HUDEP-2 (cell line): ENCODE results near the gene HK2.
"Not testable (repeated sequence)": the region's sequence is repeated elsewhere in the genome, so short reads cannot be mapped to it uniquely, and the experiment has no call there.

Experiments
- DNase-seq, 76 experiments: peaks; one replicate each; lab custom pipeline; 2025; ENCODE audit not compliant: unreplicated experiment in 76 of 76; lab: John Stamatoyannopoulos, UW

HK2 gene

GRCh38 chr2:74876081-74876886, 42.4 kb downstream of the HK2 start:
- peak in 34 of 76 experiments; percentile 2 to 67 (median 36) for DNase-seq

- DNase-seq, result no peak
These were observed 43.4 kb downstream of the HK2 start for GRCh38 chr2:74877376-74877775.

GRCh38 chr2:74877781-74878433, 44.0 kb downstream of the HK2 start:
- no peak for DNase-seq

GRCh38 chr2:74878551-74878950, 44.6 kb downstream of the HK2 start:
- DNase-seq, result no peak

GRCh38 chr2:74880054-74880728, 46.3 kb downstream of the HK2 start:
- no peak for DNase-seq

GRCh38 chr2:74881176-74881575, 47.2 kb downstream of the HK2 start:
- DNase-seq, result no peak

GRCh38 chr2:74881626-74882298, 47.8 kb downstream of the HK2 start:
- DNase-seq, result no peak

GRCh38 chr2:74882299-74882687, 48.4 kb downstream of the HK2 start:
- DNase-seq, result no peak

GRCh38 chr2:74883011-74883410, 49.1 kb downstream of the HK2 start:
- no peak for DNase-seq

- no peak for DNase-seq
These were observed 50.3 kb downstream of the HK2 start for GRCh38 chr2:74884118-74884762.

GRCh38 chr2:74884866-74885265, 50.9 kb downstream of the HK2 start:
- no peak for DNase-seq

- DNase-seq, result no peak
These were observed 52.3 kb downstream of the HK2 start for GRCh38 chr2:74886251-74886650.

- no peak for DNase-seq
These were observed 52.9 kb downstream of the HK2 start for GRCh38 chr2:74886811-74887210.

GRCh38 chr2:74887445-74887951, 53.6 kb downstream of the HK2 start:
- no peak for DNase-seq

GRCh38 chr2:74887960-74888700, 54.2 kb downstream of the HK2 start:
- DNase-seq, result no peak

GRCh38 chr2:74889159-74889558, 55.2 kb downstream of the HK2 start:
- no peak for DNase-seq

GRCh38 chr2:74890711-74891110, 56.8 kb downstream of the HK2 start:
- no peak for DNase-seq

- DNase-seq, result no peak
These were observed 57.3 kb downstream of the HK2 start for GRCh38 chr2:74891136-74891764.

GRCh38 chr2:74891816-74892215, 57.9 kb downstream of the HK2 start:
- DNase-seq, result not testable (repeated sequence)
